MCF 10A (cell line): ENCODE data around the gene SLC7A7. TPM values are rescaled to one million over a fixed set of nuclear protein-coding genes. Genes with fewer than 3 reads are reported as not detected.
"Not testable (repeated sequence)": the region's sequence is repeated elsewhere in the genome, so short reads cannot be mapped to it uniquely, and the experiment has no call there.

ENCODE experiments used
- BruUV-seq: library from RNA; stranded (reverse); fragments of 400-500 nt; replicated peaks from 2 replicates; lab custom pipeline; 2021; lab: Mats Ljungman, UMichigan
- CTCF ChIA-PET: fragments of 300-600 bp; sonication (Branson Sonifier 250); formaldehyde crosslinking; extraction: SDS; loops from one replicate; lab custom pipeline; 2021; ENCODE audit warnings: antibody characterized with exemption, inconsistent platforms; lab: Yijun Ruan, JAX
- POLR2A ChIA-PET: fragments of 300-600, 350-650 bp; sonication (Branson Sonifier 250); formaldehyde crosslinking; extraction: SDS; loops from one replicate; lab custom pipeline; 2020; ENCODE audit warnings: antibody characterized with exemption, inconsistent platforms; lab: Yijun Ruan, JAX
- DNase-seq: peaks from one replicate; pipeline ENCODE4 v3.0.0-alpha.2; 2018; ENCODE audit not compliant: unreplicated experiment
- H3K27ac Mint-ChIP-seq: one replicate; pipeline ENCODE4 v1.8.0; 2022; ENCODE audit warnings: mild to moderate bottlenecking, low read depth, mixed read lengths; ENCODE audit not compliant: unreplicated experiment
- H3K27me3 Mint-ChIP-seq: one replicate; pipeline ENCODE4 v1.8.0; 2022; ENCODE audit warnings: mixed read lengths; ENCODE audit not compliant: insufficient read depth, unreplicated experiment
- H3K36me3 Mint-ChIP-seq: one replicate; pipeline ENCODE4 v1.8.0; 2022; ENCODE audit warnings: mild to moderate bottlenecking, moderate library complexity, mixed read lengths; ENCODE audit not compliant: insufficient read depth, unreplicated experiment
- H3K4me1 Mint-ChIP-seq: one replicate; pipeline ENCODE4 v1.8.0; 2022; ENCODE audit warnings: mixed read lengths; ENCODE audit not compliant: insufficient read depth, unreplicated experiment
- H3K4me3 Mint-ChIP-seq: one replicate; pipeline ENCODE4 v1.8.0; 2022; ENCODE audit warnings: mild to moderate bottlenecking, moderate library complexity, mixed read lengths; ENCODE audit not compliant: unreplicated experiment
- H3K9me3 Mint-ChIP-seq: one replicate; pipeline ENCODE4 v1.8.0; 2022; ENCODE audit warnings: mixed read lengths; ENCODE audit not compliant: unreplicated experiment
- CTCF ChIP-seq: fragments of 200-600 bp; IDR thresholded peaks from one replicate; pipeline ENCODE4 v1.8.0; 2022; ENCODE audit warnings: antibody characterized with exemption, mild to moderate bottlenecking; ENCODE audit not compliant: unreplicated experiment
- intact Hi-C: fragments of 100-400 bp; cut with micrococcal nuclease; formaldehyde crosslinking; loops from 2 replicates; pipeline ENCODE4 v1.14.1; 2022
- total RNA-seq: library from RNA; stranded (reverse); gene quantifications from 2 replicates; pipeline ENCODE4 v1.2.3, GENCODE V29; 2022

SLC7A7 gene
- total RNA-seq, 1 experiment from 2014 or later: 0.98 TPM

- H3K27ac Mint-ChIP-seq: no peak overlapping the region
- POLR2A ChIA-PET: no interaction called here
- intact Hi-C loops: no loop called here
- no TSS peak for BruUV-seq
- H3K4me1 Mint-ChIP-seq: no peaks in the 10 kb centered on the region
- CTCF ChIA-PET: interaction anchor here (0.6 to 0.9 kb wide), 3 partner anchors 168 to 180 kb away, joined by 3 to 4 read pairs (median 3); no protein-coding TSS in a partner anchor
- H3K4me3 Mint-ChIP-seq: no peak overlapping the region
- DNase-seq: no peak
- H3K36me3 Mint-ChIP-seq: no peaks in the 10 kb centered on the region
- H3K27me3 Mint-ChIP-seq: no peaks in the 10 kb centered on the region
- no peaks in the 10 kb centered on the region for H3K9me3 Mint-ChIP-seq
- no peak for TF ChIP-seq CTCF
These were observed 80.1 kb downstream of the SLC7A7 start for GRCh38 chr14:22735096-22735495.

- DNase-seq: no peak
- POLR2A ChIA-PET: interaction anchor here (0.5 kb wide), 1 partner anchor 41 kb away, joined by 4 read pairs; no protein-coding TSS in a partner anchor
- H3K4me1 Mint-ChIP-seq: no peaks in the 10 kb centered on the region
- intact Hi-C loops: no loop called here
- H3K27me3 Mint-ChIP-seq: no peaks in the 10 kb centered on the region
- BruUV-seq: no TSS peak
- H3K27ac Mint-ChIP-seq: no peak overlapping the region
- no peak for TF ChIP-seq CTCF
- no peaks in the 10 kb centered on the region for H3K36me3 Mint-ChIP-seq
- no peak overlapping the region for H3K4me3 Mint-ChIP-seq
- H3K9me3 Mint-ChIP-seq: no peaks in the 10 kb centered on the region
- CTCF ChIA-PET: interaction anchor here (0.7 kb wide), 1 partner anchor 1225 kb away, joined by 3 read pairs; no protein-coding TSS in a partner anchor
These were observed 81.4 kb downstream of the SLC7A7 start for GRCh38 chr14:22733829-22734228.

GRCh38 chr14:22732062-22732461 lies 83.2 kb downstream of the SLC7A7 start:
- H3K9me3 Mint-ChIP-seq, intact Hi-C loops, H3K4me3 Mint-ChIP-seq, DNase-seq, H3K36me3 Mint-ChIP-seq, BruUV-seq, H3K4me1 Mint-ChIP-seq, H3K27me3 Mint-ChIP-seq, H3K27ac Mint-ChIP-seq: not testable (repeated sequence)
- ChIA-PET CTCF (interaction anchor here (0.7 kb wide), 1 partner anchor 39 kb away, joined by 3 read pairs; no protein-coding TSS in a partner anchor), POLR2A (interaction anchor here (0.6 kb wide), 1 partner anchor 106 kb away, joined by 3 read pairs; no protein-coding TSS in a partner anchor)

- Mint-ChIP-seq H3K9me3 (no peaks in the 10 kb centered on the region), H3K4me3 (no peak overlapping the region), H3K36me3 (peaks cover 6% of the 10 kb centered on the region), H3K27me3 (no peaks in the 10 kb centered on the region), H3K4me1 (no peaks in the 10 kb centered on the region), H3K27ac (no peak overlapping the region)
- intact Hi-C loops: no loop called here
- DNase-seq: no peak
- BruUV-seq: no TSS peak
- CTCF ChIA-PET: no interaction called here
- TF ChIP-seq CTCF: no peak
- POLR2A ChIA-PET: interaction anchor here (0.7 kb wide), 1 partner anchor 8 kb away, joined by 3 read pairs; no protein-coding TSS in a partner anchor
These were observed 89.2 kb downstream of the SLC7A7 start for GRCh38 chr14:22726012-22726411.

GRCh38 chr14:22725374-22725773 lies 89.9 kb downstream of the SLC7A7 start:
- H3K9me3 Mint-ChIP-seq, H3K27me3 Mint-ChIP-seq, CTCF ChIA-PET, BruUV-seq, H3K4me3 Mint-ChIP-seq, H3K27ac Mint-ChIP-seq, intact Hi-C loops, H3K4me1 Mint-ChIP-seq, H3K36me3 Mint-ChIP-seq, DNase-seq: not testable (repeated sequence)
- POLR2A ChIA-PET: interaction anchor here (0.7 kb wide), 1 partner anchor 9 kb away, joined by 3 read pairs; no protein-coding TSS in a partner anchor

- POLR2A ChIA-PET, H3K27me3 Mint-ChIP-seq, intact Hi-C loops, DNase-seq, H3K9me3 Mint-ChIP-seq, H3K36me3 Mint-ChIP-seq, BruUV-seq, H3K27ac Mint-ChIP-seq, H3K4me3 Mint-ChIP-seq, H3K4me1 Mint-ChIP-seq: not testable (repeated sequence)
- CTCF ChIA-PET: interaction anchor here (0.7 to 1.2 kb wide), 3 partner anchors 72 to 247 kb away, joined by 3 read pairs; no protein-coding TSS in a partner anchor
These were observed 90.4 kb downstream of the SLC7A7 start for GRCh38 chr14:22724847-22725246.
